ENCODE results near the gene ZW10.

- no peak for TF ChIP-seq POLR2A (IDR thresholded peaks at IDR 0.05; ENCODE audit: low read depth, low read length)
- TF ChIP-seq POLR2AphosphoS5 (IDR thresholded peaks at IDR 0.05; ENCODE audit: low read depth, low read length), result no peak
Measured at GRCh38 chr11:113805640-113806039, 32.1 kb upstream of the ZW10 start.

All from GM12892 (cell line).